NCI-H460 (cell line): Measurements from ENCODE around the gene NTN5. TPM values are rescaled to one million over a fixed set of nuclear protein-coding genes. Genes with fewer than 3 reads are reported as not detected.
"Not testable (repeated sequence)": the region's sequence is repeated elsewhere in the genome, so short reads cannot be mapped to it uniquely, and the experiment has no call there.

Experiments
- DNase-seq: peaks from one replicate; pipeline ENCODE4 v3.0.0-alpha.2; 2016; ENCODE audit warnings: low read depth; ENCODE audit errors: extremely low read depth
- polyA plus RNA-seq: library from polyadenylated mRNA; depleted of rRNA; stranded (reverse); fragments of >200 nt; gene quantifications from 2 replicates; pipeline ENCODE4 v1.2.3, GENCODE V29; 2014; cell fraction: nucleus; rRNA removed
- total RNA-seq: library from RNA; depleted of rRNA; stranded (reverse); fragments of >200 nt; shearing (Covaris generic); gene quantifications from 2 replicates; pipeline ENCODE4 v1.2.3, GENCODE V29; 2014; rRNA removed

The NTN5 gene
- total RNA-seq = not detected in 2 replicates
- polyA plus RNA-seq = not detected in 2 replicates

- no peak for DNase-seq
These were observed at the start of gene NTN5 for GRCh38 chr19:48672994-48673393. NTN5 (minus strand) TSS chr19:48673017; CDS start chr19:48670986, 2,031 bp downstream.

GRCh38 chr19:48722196-48722708 is 49.4 kb upstream of the NTN5 start:
- no peak for DNase-seq

- DNase-seq = peak; percentile 97
These were observed 47.9 kb upstream of the NTN5 start for GRCh38 chr19:48720613-48721296.

- no peak for DNase-seq
These were observed 47.4 kb upstream of the NTN5 start for GRCh38 chr19:48720251-48720612.

GRCh38 chr19:48719263-48720171 is 46.7 kb upstream of the NTN5 start, which contains the start of gene MAMSTR:
MAMSTR (minus strand) TSS chr19:48719725; CDS start chr19:48719031, 694 bp downstream.
- no peak for DNase-seq

- no peak for DNase-seq
These were observed 46.0 kb upstream of the NTN5 start for GRCh38 chr19:48718711-48719231.

GRCh38 chr19:48718106-48718505 is 45.3 kb upstream of the NTN5 start:
- DNase-seq = not testable (repeated sequence)

GRCh38 chr19:48716562-48717291 is 43.9 kb upstream of the NTN5 start:
- DNase-seq = no peak

GRCh38 chr19:48715681-48716171 is 42.9 kb upstream of the NTN5 start:
- no peak for DNase-seq

- no peak for DNase-seq
These were observed 42.2 kb upstream of the NTN5 start for GRCh38 chr19:48714759-48715675.

- DNase-seq = peak; percentile 98
These were observed 41.3 kb upstream of the NTN5 start for GRCh38 chr19:48713864-48714755.

- no peak for DNase-seq
These were observed 40.4 kb upstream of the NTN5 start for GRCh38 chr19:48713041-48713863.

- no peak for DNase-seq
These were observed 38.4 kb upstream of the NTN5 start for GRCh38 chr19:48711106-48711662.

GRCh38 chr19:48708471-48708870 is 35.7 kb upstream of the NTN5 start:
- DNase-seq = no peak

- DNase-seq = no peak
These were observed 32.6 kb upstream of the NTN5 start for GRCh38 chr19:48705431-48705830.

- no peak for DNase-seq
These were observed 30.5 kb upstream of the NTN5 start for GRCh38 chr19:48703316-48703715.

- no peak for DNase-seq
These were observed 29.9 kb upstream of the NTN5 start for GRCh38 chr19:48702701-48703100.
